Stimulated activated effector memory CD8-positive, alpha-beta T cell treated with anti-CD3 and anti-CD28 coated beads, Interleukin-12 subunit alpha, Interleukin-12 subunit beta, amount 100 ng/mL, for 72 hours (primary cell): ENCODE measurements around the gene PRPH2.
"Not testable (repeated sequence)": the region's sequence is repeated elsewhere in the genome, so short reads cannot be mapped to it uniquely, and the experiment has no call there.

ENCODE experiments used
- ATAC-seq: fragments of 150-1000 bp; cut with Tn5 transposase; 2 replicates; pipeline ENCODE4 v1.10.0; 2021
- DNase-seq, 2 donors: peaks; one replicate each; pipeline ENCODE4 v3.0.0; 2021 to 2022; ENCODE audit warnings: low spot score in 2 of 2
- H3K27ac Mint-ChIP-seq: one replicate; pipeline ENCODE4 v1.8.0; 2022; ENCODE audit warnings: mild to moderate bottlenecking, mixed read lengths
- H3K36me3 Mint-ChIP-seq: one replicate; pipeline ENCODE4 v1.8.0; 2022; ENCODE audit warnings: mild to moderate bottlenecking, mixed read lengths
- H3K4me1 Mint-ChIP-seq: one replicate; pipeline ENCODE4 v1.8.0; 2022; ENCODE audit warnings: mixed read lengths
- H3K4me3 Mint-ChIP-seq: one replicate; pipeline ENCODE4 v1.8.0; 2022; ENCODE audit warnings: mild to moderate bottlenecking, mixed read lengths
- H3K9me3 Mint-ChIP-seq: one replicate; pipeline ENCODE4 v1.8.0; 2022; ENCODE audit warnings: mixed read lengths

Gene PRPH2

GRCh38 chr6:42694586-42694985 is 27.8 kb downstream of the PRPH2 start:
- no peak for ATAC-seq
- H3K27ac Mint-ChIP-seq: peak overlapping the region; percentile 24
- H3K9me3 Mint-ChIP-seq: no peaks in the 10 kb centered on the region
- H3K36me3 Mint-ChIP-seq: peaks cover 56% of the 10 kb centered on the region
- H3K4me3 Mint-ChIP-seq: no peak overlapping the region
- H3K4me1 Mint-ChIP-seq: peaks cover 15% of the 10 kb centered on the region
- DNase-seq: no peak

DNA sequence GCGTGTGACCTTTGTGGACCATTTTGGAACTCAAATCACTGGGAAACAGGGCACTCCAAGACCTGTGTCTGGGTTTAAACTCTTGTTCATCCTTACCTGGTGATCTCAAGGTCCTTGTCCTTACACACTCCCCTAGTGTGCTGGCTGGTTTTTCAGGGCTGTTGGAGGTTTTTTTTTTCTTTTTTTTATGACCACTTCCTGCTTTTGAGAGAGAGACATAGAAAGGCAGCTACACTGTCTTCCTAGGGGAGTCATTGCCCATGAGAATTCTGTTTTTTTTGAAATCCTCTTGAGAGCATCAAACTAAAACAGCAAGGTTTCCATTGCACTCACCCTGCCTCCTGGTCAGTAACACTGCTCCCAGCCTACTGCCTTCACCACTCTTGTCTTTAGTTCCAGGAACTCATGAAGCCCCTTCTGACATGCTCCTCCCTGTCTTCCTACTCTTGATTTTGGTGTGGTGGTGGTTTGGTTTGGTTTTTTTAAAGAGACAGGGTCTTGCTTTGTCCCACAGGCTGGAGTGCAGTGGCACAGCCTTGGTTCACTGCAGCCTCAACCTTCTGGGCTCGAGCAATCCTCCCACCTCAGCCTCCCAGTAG is 28.6 kb downstream of the PRPH2 start:
- ATAC-seq (peak; percentile 48), DNase-seq (no peak)
- no peaks in the 10 kb centered on the region for H3K9me3 Mint-ChIP-seq
- H3K36me3 Mint-ChIP-seq: peaks cover 63% of the 10 kb centered on the region
- no peak overlapping the region for H3K4me3 Mint-ChIP-seq
- H3K4me1 Mint-ChIP-seq: peaks cover 15% of the 10 kb centered on the region
- H3K27ac Mint-ChIP-seq: peak overlapping the region; percentile 24

DNA sequence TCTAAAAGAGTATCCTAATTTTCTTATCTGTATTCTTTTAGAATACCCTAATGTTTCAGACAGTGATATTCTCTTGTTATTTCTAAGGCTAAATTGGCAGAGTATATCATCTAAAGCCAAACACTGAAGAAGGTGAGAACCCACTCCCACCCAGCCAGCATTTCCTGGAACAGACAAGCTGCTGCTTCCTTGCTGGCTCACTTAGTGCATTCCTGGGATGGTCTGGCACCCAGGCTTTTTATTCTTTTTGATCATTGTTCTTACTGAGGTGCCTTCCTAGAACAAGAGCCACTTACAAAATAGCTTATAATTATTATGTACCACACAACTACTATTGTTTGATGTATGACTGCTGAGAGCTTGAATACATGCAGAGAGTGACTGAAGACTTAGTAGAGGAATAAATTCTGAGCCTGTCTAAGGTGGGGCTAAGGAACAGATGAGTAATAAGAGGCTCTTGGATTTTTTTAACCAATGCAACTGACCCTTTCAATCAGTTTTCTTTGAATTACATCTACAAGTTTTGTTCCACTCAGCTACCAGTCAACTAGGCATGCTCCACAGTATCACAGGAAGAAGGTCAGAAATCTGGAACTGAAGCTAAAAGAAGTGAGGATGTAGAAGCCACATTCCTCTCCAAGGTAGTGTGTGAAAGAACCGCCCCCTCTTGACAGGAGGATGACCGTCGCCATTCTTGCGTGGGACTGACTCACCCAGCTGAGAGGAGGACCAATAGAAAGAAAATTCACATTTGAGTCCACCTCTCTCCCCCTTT is 30.1 kb downstream of the PRPH2 start:
- H3K9me3 Mint-ChIP-seq: no peaks in the 10 kb centered on the region
- peaks cover 78% of the 10 kb centered on the region for H3K36me3 Mint-ChIP-seq
- peak overlapping the region; percentile 24 for H3K27ac Mint-ChIP-seq
- H3K4me1 Mint-ChIP-seq: peaks cover 15% of the 10 kb centered on the region
- no peak for DNase-seq
- ATAC-seq: peak; percentile 75
- H3K4me3 Mint-ChIP-seq: no peak overlapping the region

GRCh38 chr6:42690872-42691271 is 31.5 kb downstream of the PRPH2 start:
- Mint-ChIP-seq H3K4me3 (no peak overlapping the region), H3K36me3 (peaks cover 90% of the 10 kb centered on the region), H3K4me1 (peaks cover 15% of the 10 kb centered on the region), H3K9me3 (no peaks in the 10 kb centered on the region), H3K27ac (peak overlapping the region; percentile 24)
- DNase-seq: no peak
- ATAC-seq: no peak

- H3K9me3 Mint-ChIP-seq: no peaks in the 10 kb centered on the region
- H3K4me3 Mint-ChIP-seq: no peak overlapping the region
- H3K27ac Mint-ChIP-seq: peak overlapping the region; percentile 24
- peaks cover 96% of the 10 kb centered on the region for H3K36me3 Mint-ChIP-seq
- peaks cover 15% of the 10 kb centered on the region for H3K4me1 Mint-ChIP-seq
- ATAC-seq (no peak), DNase-seq (no peak)
These were observed 32.2 kb downstream of the PRPH2 start for GRCh38 chr6:42690151-42690702.

DNA sequence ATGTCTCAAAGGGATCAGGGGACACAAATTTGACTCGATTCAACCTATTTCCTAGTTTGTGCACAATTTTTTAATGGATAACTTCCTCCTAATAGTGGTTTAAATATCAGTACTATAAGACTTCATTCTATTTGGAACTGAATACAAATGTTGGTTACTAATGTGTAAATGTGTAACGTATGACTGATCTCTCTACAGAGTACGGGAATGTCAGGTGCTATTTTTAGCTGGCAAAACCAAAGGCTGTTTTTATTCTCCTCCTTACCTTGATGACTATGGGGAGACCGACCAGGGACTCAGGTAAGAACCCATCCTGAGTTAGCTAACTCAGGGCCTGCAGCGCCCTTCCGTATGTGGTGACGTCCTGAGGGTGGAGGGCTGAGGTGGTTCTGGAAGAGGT is 33.0 kb downstream of the PRPH2 start:
- peak overlapping the region; percentile 24 for H3K27ac Mint-ChIP-seq

GRCh38 chr6:42688281-42688680 is 34.1 kb downstream of the PRPH2 start:
- Mint-ChIP-seq H3K4me1 (no peaks in the 10 kb centered on the region), H3K4me3 (no peak overlapping the region), H3K9me3 (no peaks in the 10 kb centered on the region), H3K27ac (peak overlapping the region; percentile 24), H3K36me3 (peaks cover 97% of the 10 kb centered on the region)
- DNase-seq (no peak), ATAC-seq (no peak)

More for the DNA sequence above, 33.0 kb downstream of the PRPH2 start:
- Mint-ChIP-seq H3K4me1 (peaks cover 10% of the 10 kb centered on the region), H3K9me3 (no peaks in the 10 kb centered on the region), H3K4me3 (no peak overlapping the region), H3K36me3 (peaks cover 97% of the 10 kb centered on the region)
- no peak for ATAC-seq
- DNase-seq: no peak

GRCh38 chr6:42679358-42679757 is 43.0 kb downstream of the PRPH2 start:
- DNase-seq (no peak), ATAC-seq (no peak)
- Mint-ChIP-seq H3K27ac (no peak overlapping the region), H3K36me3 (peaks cover 100% of the 10 kb centered on the region), H3K9me3 (no peaks in the 10 kb centered on the region), H3K4me3 (no peak overlapping the region), H3K4me1 (no peaks in the 10 kb centered on the region)

DNA sequence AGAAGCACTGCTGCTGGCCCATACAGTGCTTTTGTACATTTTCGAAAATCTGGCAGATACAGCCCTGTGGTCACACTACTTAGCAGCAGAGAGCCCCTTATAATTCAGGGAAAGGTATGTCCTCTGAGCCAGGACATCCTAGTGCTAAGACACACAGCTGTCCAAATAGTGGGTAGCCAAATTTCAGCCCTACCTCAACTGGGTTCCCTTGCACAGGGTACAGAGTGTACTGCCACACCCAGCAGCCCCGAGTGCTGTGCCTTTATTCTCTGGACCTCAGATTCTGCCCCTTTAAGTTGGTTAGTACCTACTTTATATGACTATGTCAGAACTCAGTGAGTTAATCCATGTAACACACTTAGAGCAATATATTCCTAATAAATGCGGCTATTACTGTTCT is 47.6 kb downstream of the PRPH2 start:
- ATAC-seq (no peak), DNase-seq (no peak)
- Mint-ChIP-seq H3K36me3 (peaks cover 100% of the 10 kb centered on the region), H3K4me1 (peaks cover 16% of the 10 kb centered on the region), H3K9me3 (no peaks in the 10 kb centered on the region), H3K4me3 (no peak overlapping the region), H3K27ac (peak overlapping the region; percentile 34)

- ATAC-seq, H3K27ac Mint-ChIP-seq, H3K9me3 Mint-ChIP-seq, H3K4me3 Mint-ChIP-seq, DNase-seq: not testable (repeated sequence)
- peaks cover 16% of the 10 kb centered on the region for H3K4me1 Mint-ChIP-seq
- peaks cover 100% of the 10 kb centered on the region for H3K36me3 Mint-ChIP-seq
These were observed 48.0 kb downstream of the PRPH2 start for GRCh38 chr6:42674368-42674767.

GRCh38 chr6:42664718-42665117 is 57.7 kb downstream of the PRPH2 start:
- ATAC-seq (no peak), DNase-seq (no peak)
- Mint-ChIP-seq H3K4me1 (no peaks in the 10 kb centered on the region), H3K4me3 (no peak overlapping the region), H3K9me3 (no peaks in the 10 kb centered on the region), H3K36me3 (peaks cover 100% of the 10 kb centered on the region), H3K27ac (no peak overlapping the region)

- H3K4me3 Mint-ChIP-seq: no peak overlapping the region
- DNase-seq: peak; percentile 72 to 89
- H3K27ac Mint-ChIP-seq: no peak overlapping the region
- H3K4me1 Mint-ChIP-seq: no peaks in the 10 kb centered on the region
- no peaks in the 10 kb centered on the region for H3K9me3 Mint-ChIP-seq
- H3K36me3 Mint-ChIP-seq: peaks cover 100% of the 10 kb centered on the region
- ATAC-seq: peak; percentile 81
These were observed 60.8 kb downstream of the PRPH2 start for GRCh38 chr6:42661540-42662153.

- peaks cover 100% of the 10 kb centered on the region for H3K36me3 Mint-ChIP-seq
- H3K4me3 Mint-ChIP-seq: no peak overlapping the region
- ATAC-seq (no peak), DNase-seq (no peak)
- H3K4me1 Mint-ChIP-seq: no peaks in the 10 kb centered on the region
- no peaks in the 10 kb centered on the region for H3K9me3 Mint-ChIP-seq
- H3K27ac Mint-ChIP-seq: peak overlapping the region; percentile 30
These were observed 62.6 kb downstream of the PRPH2 start for GRCh38 chr6:42659806-42660205.

GRCh38 chr6:42653851-42654250 is 68.5 kb downstream of the PRPH2 start:
- H3K27ac Mint-ChIP-seq: peak overlapping the region; percentile 69

GRCh38 chr6:42652024-42652746 is 70.2 kb downstream of the PRPH2 start:
- DNase-seq (no peak), ATAC-seq (no peak)
- no peaks in the 10 kb centered on the region for H3K4me1 Mint-ChIP-seq
- H3K4me3 Mint-ChIP-seq: no peak overlapping the region
- H3K9me3 Mint-ChIP-seq: no peaks in the 10 kb centered on the region
- peak overlapping the region; percentile 65 for H3K27ac Mint-ChIP-seq
- H3K36me3 Mint-ChIP-seq: peaks cover 100% of the 10 kb centered on the region

More at GRCh38 chr6:42653851-42654250, 68.5 kb downstream of the PRPH2 start:
- Mint-ChIP-seq H3K9me3 (no peaks in the 10 kb centered on the region), H3K4me3 (no peak overlapping the region), H3K4me1 (no peaks in the 10 kb centered on the region), H3K36me3 (peaks cover 100% of the 10 kb centered on the region)
- no peak for ATAC-seq
- no peak for DNase-seq
